HG02571 (cell line): Measurements from ENCODE around the gene ARID4B.
"Not testable (repeated sequence)": the region's sequence is repeated elsewhere in the genome, so short reads cannot be mapped to it uniquely, and the experiment has no call there.

Experiments
- ATAC-seq: cut with Tn5 transposase; IDR thresholded peaks from one replicate; pipeline ENCODE4 v1.9.1; 2021; ENCODE audit warnings: mild to moderate bottlenecking, moderate library complexity; ENCODE audit not compliant: unreplicated experiment

The ARID4B gene

DNA sequence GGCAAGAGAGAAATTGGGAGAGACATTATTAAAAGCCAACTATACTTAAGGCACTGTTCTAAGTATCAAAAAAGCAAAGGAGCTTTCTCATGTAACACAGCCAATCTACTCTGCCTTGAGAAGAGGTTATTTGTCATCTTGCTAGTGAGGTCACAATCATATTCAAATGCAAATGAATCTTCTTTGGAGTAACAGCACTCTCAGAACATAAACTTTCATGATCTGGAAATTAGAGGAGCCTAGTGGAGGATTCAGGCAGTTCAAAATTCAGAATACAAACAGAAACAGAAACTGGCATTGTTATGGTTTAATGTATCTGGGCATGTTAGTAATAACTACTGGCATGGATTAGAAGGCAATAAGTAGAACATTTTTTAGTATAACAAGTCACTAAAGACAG, 57.4 kb downstream of the ARID4B start:
- no peak for ATAC-seq

DNA sequence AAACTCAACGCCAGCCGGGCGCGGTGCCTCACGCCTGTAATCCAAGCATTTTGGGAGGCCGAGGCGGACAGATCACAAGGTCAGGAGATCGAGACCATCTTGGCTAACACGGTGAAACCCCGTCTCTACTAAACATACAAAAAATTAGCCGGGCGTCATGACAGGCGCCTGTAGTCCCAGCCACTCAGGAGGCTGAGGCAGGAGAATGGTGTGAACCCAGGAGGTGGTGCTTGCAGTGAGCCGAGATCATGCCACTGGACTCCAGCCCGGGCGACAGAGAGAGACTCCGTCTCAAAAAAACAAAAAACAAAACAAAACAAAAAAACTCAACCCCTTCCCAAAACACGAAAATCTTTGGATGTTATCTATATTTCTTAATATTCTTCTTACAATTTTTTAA, 58.0 kb downstream of the ARID4B start:
- not testable (repeated sequence) for ATAC-seq

DNA sequence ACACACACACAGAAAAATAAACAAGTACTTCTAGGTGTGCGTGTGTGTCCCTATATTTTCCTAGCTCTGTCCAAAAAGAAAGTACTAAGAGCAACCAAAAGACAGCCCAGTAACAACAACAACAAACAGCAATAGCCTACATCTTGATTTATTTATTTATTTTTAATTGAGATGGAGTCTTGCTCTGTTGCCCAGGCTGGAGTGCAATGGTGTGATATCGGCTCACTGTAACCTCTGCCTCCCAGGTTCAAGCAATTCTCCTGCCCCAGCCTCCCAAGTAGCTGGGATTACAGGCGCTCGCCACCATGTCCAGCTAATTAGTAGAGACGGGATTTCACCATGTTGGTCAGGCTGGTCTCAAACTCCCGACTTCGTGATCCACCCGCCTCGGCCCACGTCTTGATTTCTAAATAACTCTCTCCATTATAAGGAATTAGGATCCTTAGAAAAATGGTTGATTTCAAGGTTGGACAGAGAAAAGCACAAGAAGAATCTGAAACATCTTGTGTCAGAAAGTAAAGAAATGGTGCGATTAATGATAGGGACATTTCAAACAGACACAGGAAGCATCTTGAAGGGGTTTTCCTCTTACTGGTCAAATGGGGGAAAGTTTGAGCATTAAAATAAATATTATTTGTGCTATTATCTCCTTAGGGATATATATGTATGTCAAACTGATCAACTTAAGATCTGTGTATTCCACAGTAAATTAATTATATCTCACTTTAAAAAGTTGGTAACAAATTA, 59.4 kb downstream of the ARID4B start:
- ATAC-seq: no peak

- ATAC-seq: no peak
Observed at GRCh38 chr1:235266967-235267366, 61.0 kb downstream of the ARID4B start.

- ATAC-seq: no peak
Observed at GRCh38 chr1:235266325-235266724, 61.7 kb downstream of the ARID4B start.

GRCh38 chr1:235265900-235266299, 62.1 kb downstream of the ARID4B start:
- ATAC-seq: no peak

GRCh38 chr1:235264327-235264726, 63.7 kb downstream of the ARID4B start:
- ATAC-seq: no peak

DNA sequence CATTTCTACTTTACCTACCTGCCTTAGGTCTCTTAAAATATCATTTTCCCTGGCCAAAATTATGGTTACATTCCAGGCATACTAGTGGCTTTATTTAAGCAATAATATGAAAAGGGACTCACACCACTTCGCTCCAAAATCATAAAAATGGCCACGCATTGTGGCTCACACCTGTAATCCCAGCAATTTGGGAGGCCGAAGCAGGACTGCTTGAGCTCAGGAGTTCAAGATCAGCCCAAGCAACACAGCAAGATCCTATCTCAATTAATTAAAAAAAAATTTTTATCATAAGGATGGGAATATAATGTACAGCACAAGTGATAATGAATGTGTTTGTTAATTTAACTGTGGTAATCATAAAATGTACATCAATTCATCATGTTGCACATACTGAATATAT, 65.4 kb downstream of the ARID4B start:
- no peak for ATAC-seq

DNA sequence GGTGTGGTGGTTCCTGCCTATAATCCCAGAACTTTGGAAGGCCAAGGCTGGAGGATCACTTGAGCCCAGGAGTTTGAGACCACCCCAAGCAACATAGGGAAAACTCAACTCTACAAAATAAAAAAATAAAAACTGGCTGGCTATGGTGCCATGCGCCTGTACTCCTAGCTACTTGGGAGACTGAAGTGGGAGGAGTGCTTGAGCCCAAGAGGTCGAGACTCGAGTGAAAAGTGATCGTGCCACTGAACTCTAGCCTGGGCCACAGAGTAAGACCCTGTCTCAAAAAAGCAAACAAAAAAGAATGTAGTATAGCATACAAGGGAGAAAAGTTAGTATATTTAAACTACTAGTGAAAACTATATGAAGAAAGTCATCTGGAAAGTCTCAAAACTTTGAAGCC, 66.7 kb downstream of the ARID4B start:
- ATAC-seq: no peak

- no peak for ATAC-seq
Observed at GRCh38 chr1:235259133-235259778, 68.7 kb downstream of the ARID4B start.

- ATAC-seq: not testable (repeated sequence)
Observed at GRCh38 chr1:235258068-235258467, 69.9 kb downstream of the ARID4B start.

DNA sequence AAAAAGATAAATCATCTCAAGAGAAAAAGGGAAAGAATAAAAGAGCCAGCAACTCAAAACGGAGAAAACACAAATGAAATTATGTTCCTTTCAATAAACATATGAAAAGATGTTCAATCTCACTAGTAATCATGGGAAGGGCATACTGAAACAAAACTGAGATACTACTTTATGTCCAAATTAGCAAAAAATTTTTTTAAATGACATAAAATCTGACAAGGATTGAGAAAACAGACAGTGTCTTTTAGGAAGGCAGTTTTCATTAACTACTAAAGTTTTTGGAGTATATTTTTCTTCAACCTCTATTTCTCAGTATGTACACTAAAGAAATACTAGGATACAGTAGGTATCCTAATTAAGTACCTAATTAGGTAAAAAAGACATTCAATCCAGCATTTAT, 73.3 kb downstream of the ARID4B start:
- ATAC-seq: no peak

DNA sequence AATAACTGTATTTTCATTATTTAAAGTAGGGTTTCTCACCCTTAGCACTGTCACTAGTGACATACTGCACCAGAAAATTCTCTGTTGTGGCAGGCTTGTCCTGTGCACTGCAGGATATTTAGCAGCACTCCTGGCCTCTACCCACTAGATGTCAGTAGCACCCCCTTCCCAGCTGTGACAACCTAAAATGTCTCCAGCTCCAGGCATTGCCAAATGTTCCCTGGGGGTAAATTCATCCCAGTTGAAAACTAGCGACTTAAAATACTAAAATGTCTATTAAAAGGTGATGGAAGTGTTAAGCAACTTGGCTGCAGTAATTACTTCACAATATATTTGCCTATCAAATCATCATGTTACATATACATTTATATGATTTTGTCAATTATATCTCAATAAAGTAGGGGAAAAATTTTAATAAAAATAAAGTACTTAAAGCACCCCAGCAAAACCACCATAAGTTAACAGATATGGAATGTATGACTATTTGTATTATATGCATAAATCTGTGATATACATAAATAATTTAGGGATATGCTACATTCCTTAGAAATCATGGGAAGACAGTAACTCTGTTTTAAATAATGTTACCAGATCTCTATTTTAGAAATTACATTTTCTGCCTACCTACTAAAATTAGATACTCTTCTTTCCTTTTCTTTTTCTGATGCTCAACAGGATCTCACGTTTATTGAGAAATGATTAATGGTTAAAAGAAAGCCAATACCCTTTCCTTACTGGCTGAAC, 74.6 kb downstream of the ARID4B start:
- peak; percentile 70 for ATAC-seq

GRCh38 chr1:235250430-235250829, 77.5 kb downstream of the ARID4B start:
- no peak for ATAC-seq

DNA sequence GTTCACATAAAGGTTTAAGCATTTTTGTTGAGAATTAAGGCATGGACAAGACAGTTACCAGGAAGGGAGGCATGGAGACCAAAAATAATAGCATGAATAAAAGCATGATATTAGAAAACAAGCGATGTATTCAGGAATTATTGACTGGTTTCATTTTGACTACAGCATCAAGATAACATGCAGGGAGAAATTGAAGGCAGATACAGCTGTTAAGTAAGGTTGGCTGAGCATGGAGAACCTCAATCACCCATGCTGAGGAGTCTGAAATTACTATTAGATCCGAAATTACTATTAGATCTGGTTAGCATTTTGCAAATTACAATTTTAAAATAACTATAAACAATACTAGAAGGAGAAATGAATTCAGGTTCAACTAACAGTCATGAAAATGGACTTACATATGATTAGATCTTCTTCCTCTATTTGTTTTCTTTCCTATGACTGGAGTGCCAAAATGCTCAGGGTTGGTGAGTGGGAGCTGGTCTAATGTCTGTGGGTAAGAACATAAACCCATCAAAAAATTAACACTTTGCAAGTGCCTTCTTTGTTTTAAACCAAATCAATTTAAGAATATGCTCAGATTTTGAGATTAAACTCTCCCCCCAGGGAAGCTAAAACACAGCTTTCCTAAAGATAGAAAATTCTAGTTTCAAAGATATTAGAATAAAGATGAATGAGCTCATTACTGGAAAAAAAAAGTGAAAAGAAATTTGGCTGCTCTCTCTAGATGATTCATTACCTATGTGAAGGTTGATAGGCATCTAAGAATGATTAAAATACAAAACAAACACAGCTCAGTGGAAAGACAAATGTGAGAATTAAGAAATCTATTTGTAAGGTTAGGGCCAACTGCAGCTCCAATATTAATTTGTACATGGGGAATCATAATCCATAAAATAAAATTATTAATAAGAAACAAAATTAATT, 81.7 kb downstream of the ARID4B start:
- ATAC-seq: no peak

- ATAC-seq: no peak
Observed at GRCh38 chr1:235244974-235245592, 82.9 kb downstream of the ARID4B start.

- ATAC-seq: no peak
Observed at GRCh38 chr1:235240960-235241359, 87.0 kb downstream of the ARID4B start.

DNA sequence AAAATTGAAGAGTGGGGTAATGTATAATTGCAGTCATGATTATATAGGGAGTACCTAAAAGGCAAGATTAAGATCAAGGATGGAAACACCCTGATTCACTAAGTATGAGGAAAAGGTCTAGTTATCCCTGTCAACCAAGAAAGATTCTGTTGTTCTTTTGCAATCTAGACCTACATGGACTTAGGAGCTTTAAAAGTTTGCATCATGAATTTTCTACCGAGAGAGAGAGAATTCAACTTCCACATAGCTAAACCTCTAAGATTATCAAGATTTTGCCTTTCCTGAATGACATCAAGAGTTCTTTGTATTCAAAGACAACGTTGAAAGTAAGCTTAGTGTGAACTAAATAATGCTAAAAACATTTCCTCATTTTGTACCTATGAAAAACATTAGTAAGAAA, 88.1 kb downstream of the ARID4B start:
- no peak for ATAC-seq

GRCh38 chr1:235238558-235238957, 89.4 kb downstream of the ARID4B start:
- no peak for ATAC-seq

GRCh38 chr1:235236128-235236527, 91.9 kb downstream of the ARID4B start:
- no peak for ATAC-seq
